ENCODE measurements around the gene POLDIP2. TPM values are rescaled to one million over a fixed set of nuclear protein-coding genes. Genes with fewer than 3 reads are reported as not detected.

The POLDIP2 gene
- total and polyA plus RNA-seq, 12 donors: 66.4 to 176 (median 152) TPM

DNA sequence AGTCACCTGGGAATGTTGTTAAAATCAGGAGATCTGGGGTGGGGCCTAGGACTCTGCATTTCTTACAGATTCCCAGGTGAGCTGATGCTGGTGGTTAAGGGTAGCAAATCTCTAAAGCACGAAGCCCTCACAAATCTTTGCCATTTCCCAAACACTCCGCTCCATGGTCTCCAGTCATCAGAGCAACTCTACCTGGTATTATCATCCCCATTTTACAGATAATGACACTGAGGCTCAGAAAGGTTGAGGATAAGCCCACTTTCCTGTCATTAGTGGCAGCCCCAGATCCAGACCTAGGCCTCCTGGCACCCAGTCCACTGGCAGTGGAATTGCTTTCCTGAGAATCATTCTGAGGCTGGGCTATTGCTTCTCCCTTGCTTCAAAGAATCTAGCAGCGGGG lies 39.9 kb upstream of the POLDIP2 start:
- Histone ChIP-seq H3K27me3 (no peaks in the 10 kb centered on the region), H3K4me1 (peaks cover 0 to 44% (median 6%) of the 10 kb centered on the region in 9 donors), H3K36me3 (peaks cover 0 to 88% (median 0%) of the 10 kb centered on the region in 9 donors), H3K9me3 (no peaks in the 10 kb centered on the region), H3K4me3 (no peak overlapping the region), H3K27ac (no peak overlapping the region)
- intact Hi-C loops (cut with DNase I): no loop called here
- ATAC-seq (no peak), DNase-seq (no peak)
- TF ChIP-seq, protein P1, sequence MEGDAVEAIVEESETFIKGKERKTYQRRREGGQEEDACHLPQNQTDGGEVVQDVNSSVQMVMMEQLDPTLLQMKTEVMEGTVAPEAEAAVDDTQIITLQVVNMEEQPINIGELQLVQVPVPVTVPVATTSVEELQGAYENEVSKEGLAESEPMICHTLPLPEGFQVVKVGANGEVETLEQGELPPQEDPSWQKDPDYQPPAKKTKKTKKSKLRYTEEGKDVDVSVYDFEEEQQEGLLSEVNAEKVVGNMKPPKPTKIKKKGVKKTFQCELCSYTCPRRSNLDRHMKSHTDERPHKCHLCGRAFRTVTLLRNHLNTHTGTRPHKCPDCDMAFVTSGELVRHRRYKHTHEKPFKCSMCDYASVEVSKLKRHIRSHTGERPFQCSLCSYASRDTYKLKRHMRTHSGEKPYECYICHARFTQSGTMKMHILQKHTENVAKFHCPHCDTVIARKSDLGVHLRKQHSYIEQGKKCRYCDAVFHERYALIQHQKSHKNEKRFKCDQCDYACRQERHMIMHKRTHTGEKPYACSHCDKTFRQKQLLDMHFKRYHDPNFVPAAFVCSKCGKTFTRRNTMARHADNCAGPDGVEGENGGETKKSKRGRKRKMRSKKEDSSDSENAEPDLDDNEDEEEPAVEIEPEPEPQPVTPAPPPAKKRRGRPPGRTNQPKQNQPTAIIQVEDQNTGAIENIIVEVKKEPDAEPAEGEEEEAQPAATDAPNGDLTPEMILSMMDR (IDR thresholded peaks at IDR 0.05): no peak
- WGBS, 2 donors: 95 to 99% methylated on average over 3 of the region's 3 CpGs

- no peaks in the 10 kb centered on the region for H3K27me3 ChIP-seq
- WGBS, 2 donors: 55 to 73% methylated on average over 6 of the region's 6 CpGs
- TF ChIP-seq, protein P1 (IDR thresholded peaks at IDR 0.05): no peak
- no peak overlapping the region for H3K27ac ChIP-seq
- peaks cover 0 to 88% (median 0%) of the 10 kb centered on the region in 9 donors for H3K36me3 ChIP-seq
- intact Hi-C loops (cut with DNase I): no loop called here
- no peak for DNase-seq
- H3K4me3 ChIP-seq: no peak overlapping the region
- no peaks in the 10 kb centered on the region for H3K9me3 ChIP-seq
- peaks cover 0 to 38% (median 6%) of the 10 kb centered on the region in 9 donors for H3K4me1 ChIP-seq
- no peak for ATAC-seq
Observed at GRCh38 chr17:28396635-28397239, 39.4 kb upstream of the POLDIP2 start.

- Histone ChIP-seq H3K9me3 (no peaks in the 10 kb centered on the region), H3K27me3 (no peaks in the 10 kb centered on the region), H3K4me3 (no peak overlapping the region), H3K27ac (no peak overlapping the region), H3K36me3 (peaks cover 0 to 86% (median 4%) of the 10 kb centered on the region in 9 donors), H3K4me1 (peaks cover 0 to 31% (median 6%) of the 10 kb centered on the region in 9 donors)
- TF ChIP-seq, protein P1 (IDR thresholded peaks at IDR 0.05): no peak
- WGBS, 2 donors: 90 to 94% methylated on average over 6 of the region's 6 CpGs
- intact Hi-C loops (cut with DNase I): loop anchor here in 1 of 10 donors (1.0 kb wide), 1 partner anchor 47 kb away; no protein-coding TSS in a partner anchor
- no peak for DNase-seq
- ATAC-seq: no peak
Observed at GRCh38 chr17:28395968-28396367, 38.6 kb upstream of the POLDIP2 start.

GRCh38 chr17:28395426-28395825 lies 38.1 kb upstream of the POLDIP2 start:
- Histone ChIP-seq H3K36me3 (peaks cover 0 to 86% (median 9%) of the 10 kb centered on the region in 9 donors), H3K4me3 (no peak overlapping the region), H3K27ac (no peak overlapping the region), H3K9me3 (no peaks in the 10 kb centered on the region), H3K27me3 (no peaks in the 10 kb centered on the region), H3K4me1 (peaks cover 0 to 27% (median 6%) of the 10 kb centered on the region in 9 donors)
- intact Hi-C loops (cut with DNase I): loop anchor here in 1 of 10 donors (1.0 kb wide), 1 partner anchor 46 kb away; no protein-coding TSS in a partner anchor
- ATAC-seq: no peak
- DNase-seq: no peak
- TF ChIP-seq, protein P1 (IDR thresholded peaks at IDR 0.05): no peak
- WGBS, 2 donors: 63 to 74% methylated on average over 2 of the region's 2 CpGs
